Stimulated activated CD4-positive, alpha-beta T cell treated with anti-CD3 and anti-CD28 coated beads, Interleukin-4, amount 100 ng/mL, for 24 hours (primary cell): ENCODE results near the gene RGL4.
A peak's percentile ranks its signal among the peaks of the same experiment; 100 is the strongest.
"Not testable (repeated sequence)": the region's sequence is repeated elsewhere in the genome, so short reads cannot be mapped to it uniquely, and the experiment has no call there.

Experiments
- DNase-seq: peaks from one replicate; pipeline ENCODE4 v3.0.0-alpha.2; 2020

The RGL4 gene

GRCh38 chr22:23698673-23699235 is 7.9 kb downstream of the RGL4 start:
- DNase-seq: no peak

GRCh38 chr22:23700706-23701105 is 9.9 kb downstream of the RGL4 start:
- DNase-seq: no peak

GRCh38 chr22:23704062-23704461 is 13.2 kb downstream of the RGL4 start:
- DNase-seq: no peak

- no peak for DNase-seq
Measured at GRCh38 chr22:23704829-23705228, 14.0 kb downstream of the RGL4 start.

GRCh38 chr22:23705358-23705757 is 14.5 kb downstream of the RGL4 start:
- DNase-seq: peak; percentile 45

GRCh38 chr22:23708270-23708669 is 17.5 kb downstream of the RGL4 start:
- no peak for DNase-seq

- no peak for DNase-seq
Measured at GRCh38 chr22:23709107-23709506, 18.3 kb downstream of the RGL4 start.

- DNase-seq: no peak
Measured at GRCh38 chr22:23712256-23712655, 21.4 kb downstream of the RGL4 start.

GRCh38 chr22:23713696-23714595 is 23.1 kb downstream of the RGL4 start:
- DNase-seq: no peak

- no peak for DNase-seq
Measured at GRCh38 chr22:23714596-23715578, 24.1 kb downstream of the RGL4 start.

- no peak for DNase-seq
Measured at GRCh38 chr22:23715806-23716375, 25.1 kb downstream of the RGL4 start.

- DNase-seq: peak; percentile 83
Measured at GRCh38 chr22:23716811-23717801, 26.3 kb downstream of the RGL4 start.

- no peak for DNase-seq
Measured at GRCh38 chr22:23718371-23719165, 27.8 kb downstream of the RGL4 start.

- DNase-seq: no peak
Measured at GRCh38 chr22:23720855-23721254, 30.0 kb downstream of the RGL4 start.

- no peak for DNase-seq
Measured at GRCh38 chr22:23722160-23722559, 31.3 kb downstream of the RGL4 start.

- DNase-seq: no peak
Measured at GRCh38 chr22:23722724-23723123, 31.9 kb downstream of the RGL4 start.

GRCh38 chr22:23728108-23728507 is 37.3 kb downstream of the RGL4 start:
- not testable (repeated sequence) for DNase-seq

GRCh38 chr22:23737696-23738095 is 46.9 kb downstream of the RGL4 start:
- DNase-seq: no peak

GRCh38 chr22:23742505-23743264 is 51.9 kb downstream of the RGL4 start:
- DNase-seq: no peak

GRCh38 chr22:23743303-23743705 is 52.5 kb downstream of the RGL4 start:
- no peak for DNase-seq
